ENCODE measurements around the gene CDK8.

DNA sequence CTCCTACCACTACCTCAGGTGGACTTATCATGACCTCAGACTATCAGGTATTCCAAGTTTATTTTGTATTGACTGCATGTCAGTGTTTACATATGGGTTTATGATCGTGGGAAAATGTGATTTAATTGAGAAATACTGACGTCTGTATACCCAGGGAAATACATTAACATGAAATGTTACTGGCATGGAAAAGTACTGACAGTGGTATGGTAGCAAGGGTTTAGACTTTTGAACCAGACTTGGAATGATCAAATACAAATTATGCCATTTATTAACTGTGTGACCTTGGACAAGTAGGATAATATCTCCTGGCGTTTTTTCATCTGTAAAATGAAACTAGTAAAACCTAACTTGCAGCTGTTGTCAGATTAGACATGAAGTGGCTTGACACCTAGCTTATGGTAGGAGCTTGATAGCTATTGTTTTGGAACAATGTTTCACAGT lies 147.7 kb downstream of the CDK8 start:
- TF ChIP-seq, protein P1, sequence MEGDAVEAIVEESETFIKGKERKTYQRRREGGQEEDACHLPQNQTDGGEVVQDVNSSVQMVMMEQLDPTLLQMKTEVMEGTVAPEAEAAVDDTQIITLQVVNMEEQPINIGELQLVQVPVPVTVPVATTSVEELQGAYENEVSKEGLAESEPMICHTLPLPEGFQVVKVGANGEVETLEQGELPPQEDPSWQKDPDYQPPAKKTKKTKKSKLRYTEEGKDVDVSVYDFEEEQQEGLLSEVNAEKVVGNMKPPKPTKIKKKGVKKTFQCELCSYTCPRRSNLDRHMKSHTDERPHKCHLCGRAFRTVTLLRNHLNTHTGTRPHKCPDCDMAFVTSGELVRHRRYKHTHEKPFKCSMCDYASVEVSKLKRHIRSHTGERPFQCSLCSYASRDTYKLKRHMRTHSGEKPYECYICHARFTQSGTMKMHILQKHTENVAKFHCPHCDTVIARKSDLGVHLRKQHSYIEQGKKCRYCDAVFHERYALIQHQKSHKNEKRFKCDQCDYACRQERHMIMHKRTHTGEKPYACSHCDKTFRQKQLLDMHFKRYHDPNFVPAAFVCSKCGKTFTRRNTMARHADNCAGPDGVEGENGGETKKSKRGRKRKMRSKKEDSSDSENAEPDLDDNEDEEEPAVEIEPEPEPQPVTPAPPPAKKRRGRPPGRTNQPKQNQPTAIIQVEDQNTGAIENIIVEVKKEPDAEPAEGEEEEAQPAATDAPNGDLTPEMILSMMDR (IDR thresholded peaks at IDR 0.05 in 4 of 5, conservative IDR thresholded peaks at IDR 0.05 in 1 of 5), result no peak
- TF ChIP-seq POLR2A (IDR thresholded peaks at IDR 0.05), result no peak
